DND-41 (cell line): Measurements from ENCODE around the gene SNTB2.

Experiments used
- CTCF ChIP-seq: IDR thresholded peaks from 2 replicates; pipeline ENCODE4 v1.5.1; 2012; ENCODE audit warnings: borderline replicate concordance, low read length, moderate library complexity, mild to moderate bottlenecking; ENCODE audit not compliant: poor library complexity, severe bottlenecking; ENCODE audit errors: extremely low read depth
- EZH2 ChIP-seq: IDR thresholded peaks from 3 replicates; pipeline ENCODE4 v1.6.1; 2012; ENCODE audit warnings: borderline replicate concordance, low read depth, mild to moderate bottlenecking, moderate library complexity, low read length, inconsistent platforms; ENCODE audit not compliant: severe bottlenecking

GRCh38 chr16:69176033-69176800 is 10.7 kb upstream of the SNTB2 start:
- TF ChIP-seq CTCF (no peak), EZH2 (no peak)
